GM11168 (cell line): ENCODE measurements around the gene SAMD9L.

Experiments used
- in situ Hi-C: fragments of 300-500 bp; cut with MboI; formaldehyde crosslinking; loops from one replicate; pipeline ENCODE4 v1.12.0; 2022; ENCODE audit warnings: low sequenced_read_pairs; ENCODE audit not compliant: unreplicated experiment

SAMD9L gene

DNA sequence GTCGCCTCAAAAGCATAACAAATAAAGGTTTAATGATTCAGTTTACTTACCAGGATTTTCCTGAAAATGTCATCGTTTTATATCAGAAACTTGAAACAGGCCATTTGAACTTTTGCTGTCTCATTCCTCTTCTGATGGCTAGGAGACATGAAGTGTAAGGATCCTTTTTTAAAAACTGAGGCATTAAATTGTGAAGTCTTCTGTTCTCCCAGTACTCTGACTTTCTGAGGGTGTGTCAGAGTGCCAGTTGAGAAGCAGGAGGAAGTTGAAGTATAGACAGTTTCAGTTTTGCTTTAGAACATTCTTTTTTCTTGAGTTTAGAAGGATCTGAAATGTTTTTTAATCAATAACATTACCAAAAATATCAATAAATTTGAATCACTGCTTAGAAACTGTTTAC is at the start of gene SAMD9L:
TSS of gene SAMD9L (minus strand) at position 242 of the 400 bp plus-strand sequence. CDS start 12,414 bp downstream, outside the sequence.
- in situ Hi-C loops, result no loop called here

GRCh38 chr7:93196336-93196735 is 48.2 kb upstream of the SAMD9L start:
- in situ Hi-C loops, result loop anchor here (10.0 kb wide), 1 partner anchor 1132 kb away; no protein-coding TSS in a partner anchor

- in situ Hi-C loops, result loop anchor here (10.0 kb wide), 1 partner anchor 1130 kb away; no protein-coding TSS in a partner anchor
Observed at GRCh38 chr7:93194386-93194785, 46.2 kb upstream of the SAMD9L start.

GRCh38 chr7:93188870-93189634 is 40.9 kb upstream of the SAMD9L start:
- in situ Hi-C loops, result no loop called here

DNA sequence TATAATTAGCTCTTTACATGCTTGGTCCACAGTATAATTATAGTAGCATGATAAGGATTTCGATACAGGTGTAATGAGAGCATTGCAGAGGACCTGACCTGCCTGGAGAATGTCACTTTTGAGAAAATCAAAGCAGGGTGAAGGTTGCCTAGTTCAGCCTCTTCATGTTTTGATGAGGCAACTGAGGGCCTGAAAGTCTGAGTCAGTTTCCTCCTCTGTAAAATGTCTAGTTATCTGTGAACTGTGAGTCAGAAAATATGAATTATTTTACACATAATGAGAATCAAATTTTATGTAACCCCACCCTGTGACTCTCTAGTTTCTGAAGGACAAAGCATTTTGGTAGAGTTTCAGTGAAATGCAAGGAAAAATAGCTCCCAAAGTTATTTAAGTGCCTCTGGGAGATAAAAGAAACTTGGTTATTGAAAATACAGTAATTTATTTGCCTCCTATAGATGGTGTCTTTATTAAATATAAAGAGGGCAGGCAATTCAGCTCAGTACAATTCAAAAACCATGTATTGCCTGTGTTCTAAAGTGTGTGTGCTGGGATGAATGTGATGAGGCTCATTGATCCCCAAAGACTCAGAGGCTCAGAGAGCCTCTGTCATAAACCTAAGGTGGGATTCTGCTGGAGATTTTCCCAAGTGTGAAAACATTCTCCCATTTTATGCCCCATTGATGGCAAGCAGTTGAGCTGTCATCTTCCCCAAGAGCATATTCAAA is 37.3 kb upstream of the SAMD9L start:
- in situ Hi-C loops, result no loop called here

GRCh38 chr7:93179173-93179572 is 31.0 kb upstream of the SAMD9L start:
- in situ Hi-C loops, result no loop called here

GRCh38 chr7:93178213-93178612 is 30.0 kb upstream of the SAMD9L start:
- in situ Hi-C loops, result no loop called here

DNA sequence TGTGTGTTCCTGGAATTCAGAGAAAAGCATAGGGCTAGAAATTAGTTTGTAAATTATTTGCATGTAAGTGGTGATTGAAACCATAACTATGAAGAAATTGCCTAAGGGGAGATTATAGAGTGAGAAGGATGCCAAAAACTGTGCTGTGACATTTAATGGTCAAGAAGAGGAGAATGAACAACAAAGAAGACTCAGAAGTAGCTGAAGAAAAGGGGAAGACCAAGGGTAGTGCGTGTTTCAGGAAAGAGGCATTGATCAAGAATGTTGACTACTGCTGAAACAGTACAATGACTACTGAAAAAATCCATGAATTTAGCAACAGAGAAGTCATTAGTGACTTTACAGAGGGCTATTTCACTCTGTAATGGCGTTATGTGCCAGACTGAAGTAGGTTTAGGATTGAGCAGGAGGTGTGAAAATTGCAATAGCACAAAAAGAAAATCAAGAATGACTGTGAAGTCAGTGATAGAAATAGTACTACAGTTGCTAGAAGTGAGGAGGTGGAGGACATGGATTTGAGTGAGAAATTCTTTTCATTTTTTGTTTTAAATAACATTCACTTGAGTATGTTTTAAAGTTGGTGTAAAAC is 28.9 kb upstream of the SAMD9L start:
- in situ Hi-C loops, result no loop called here

DNA sequence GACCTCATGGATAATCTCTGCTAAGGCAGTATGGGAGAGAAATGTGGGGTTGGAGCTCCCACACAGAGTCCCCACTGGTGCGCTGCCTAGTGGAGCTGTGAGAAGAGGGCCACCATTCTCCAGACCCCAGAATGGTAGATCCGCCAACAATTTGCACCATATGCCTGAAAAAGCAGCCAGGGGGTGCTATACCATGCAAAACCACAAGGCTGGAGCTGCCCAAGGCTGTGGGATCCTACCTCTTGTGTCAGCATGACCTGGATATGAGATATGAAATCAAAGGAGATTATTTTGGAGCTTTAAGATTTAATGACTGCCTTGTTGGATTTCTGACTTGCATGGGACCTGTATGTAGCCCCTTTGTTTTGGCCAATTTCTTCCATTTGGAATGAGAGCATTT is 27.0 kb upstream of the SAMD9L start:
- in situ Hi-C loops, result no loop called here

DNA sequence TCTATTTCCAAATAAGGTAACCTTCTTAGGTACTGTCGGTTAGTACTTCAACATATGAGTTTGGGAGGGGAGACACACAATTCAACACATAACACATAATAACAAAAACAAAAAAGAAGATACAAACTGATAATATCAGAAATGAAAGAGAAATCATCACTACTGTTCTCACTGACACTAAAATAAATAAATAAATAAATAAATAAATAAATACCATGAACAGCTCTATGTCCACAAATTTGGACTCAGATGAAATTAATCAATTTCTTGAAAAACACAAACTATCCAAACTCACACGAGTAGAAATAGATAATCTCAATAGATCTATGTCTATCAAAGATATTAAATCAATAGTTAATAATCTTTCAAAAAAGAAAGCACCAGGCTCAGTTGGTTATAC is 24.5 kb upstream of the SAMD9L start:
- in situ Hi-C loops, result no loop called here

DNA sequence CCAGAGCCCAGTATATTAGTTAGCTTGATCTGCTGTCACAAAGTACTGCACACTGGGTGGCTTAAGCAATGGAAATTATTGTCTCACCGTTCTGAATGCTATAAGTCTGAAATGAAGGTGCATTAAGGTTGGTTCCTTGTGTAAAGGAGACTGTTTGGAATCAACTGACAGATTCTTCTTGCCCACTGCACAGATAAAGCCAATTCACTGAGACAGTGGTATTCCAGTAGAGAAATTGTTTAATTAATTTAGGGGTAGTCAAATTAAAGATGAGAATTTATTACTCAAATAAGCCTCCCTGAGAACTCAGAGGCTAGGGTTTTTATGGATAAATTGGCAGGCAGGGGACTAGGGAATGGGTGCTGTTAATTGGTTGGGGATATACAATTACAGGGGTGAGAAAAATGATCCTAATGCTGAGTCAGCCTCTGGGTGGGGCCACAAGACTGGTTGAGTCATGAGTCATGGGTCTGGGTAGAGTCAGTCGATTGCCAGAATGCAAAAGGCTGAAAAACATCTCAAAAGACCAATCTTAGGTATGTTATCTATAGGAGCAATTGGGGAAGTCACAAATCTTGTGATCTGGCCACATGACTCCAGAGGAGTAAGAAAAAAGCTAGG is 23.5 kb upstream of the SAMD9L start:
- in situ Hi-C loops, result no loop called here

DNA sequence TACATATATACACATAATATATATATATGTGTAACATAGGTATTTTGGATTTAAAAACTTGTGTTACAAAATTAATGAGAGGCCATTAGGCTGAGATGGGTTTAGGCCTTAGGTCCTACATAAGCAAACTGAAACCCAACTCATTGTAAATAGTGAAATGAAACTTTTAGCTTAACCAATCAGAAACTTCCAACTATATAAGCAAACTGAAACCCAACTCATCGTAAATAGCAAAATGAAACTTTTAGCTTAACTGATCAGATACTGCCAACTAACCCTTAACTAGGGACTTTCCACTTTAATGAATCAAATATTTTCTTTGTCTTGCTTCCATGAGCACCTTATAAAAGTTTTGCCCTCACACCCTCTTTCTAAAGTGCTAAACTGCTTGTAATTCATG is 17.3 kb upstream of the SAMD9L start:
- in situ Hi-C loops, result no loop called here

DNA sequence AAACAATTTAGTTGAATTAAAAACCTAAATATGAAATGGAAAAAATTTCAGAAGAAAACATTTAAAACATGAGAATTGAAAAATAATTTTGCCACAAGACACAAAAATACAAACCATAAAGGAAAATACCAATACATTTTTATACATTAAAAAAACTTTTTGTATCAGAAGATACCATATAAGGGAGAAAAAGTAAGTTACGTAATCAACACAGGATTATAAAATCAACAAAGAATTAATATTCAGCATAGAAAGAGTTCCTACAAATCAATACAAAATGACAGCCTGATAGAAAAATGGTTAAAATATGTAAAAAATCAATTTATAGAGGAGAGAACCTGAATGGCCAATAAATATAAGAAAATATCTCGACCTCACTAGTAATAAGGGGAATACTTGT is 16.6 kb upstream of the SAMD9L start:
- in situ Hi-C loops, result no loop called here

- in situ Hi-C loops, result no loop called here
Observed at GRCh38 chr7:93161181-93161762, 13.1 kb upstream of the SAMD9L start.

DNA sequence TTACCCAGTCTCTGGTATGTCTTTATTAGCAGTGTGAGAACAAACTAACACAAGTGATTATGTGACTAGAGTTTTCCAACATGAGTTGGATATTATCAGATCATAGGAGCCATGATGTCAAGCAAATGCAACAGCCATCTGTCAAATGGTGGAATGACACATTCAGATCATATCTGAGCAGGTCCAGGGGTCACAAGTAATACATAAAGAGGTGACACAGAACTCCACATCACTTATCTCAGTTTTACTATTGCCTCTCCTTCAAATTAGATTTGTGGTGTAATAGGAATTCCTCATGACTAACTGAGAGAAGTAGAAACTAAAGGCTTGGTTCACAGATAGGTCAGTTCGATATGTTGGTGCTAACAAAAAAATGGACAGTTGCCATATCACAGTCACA is 12.2 kb upstream of the SAMD9L start:
- in situ Hi-C loops, result no loop called here

DNA sequence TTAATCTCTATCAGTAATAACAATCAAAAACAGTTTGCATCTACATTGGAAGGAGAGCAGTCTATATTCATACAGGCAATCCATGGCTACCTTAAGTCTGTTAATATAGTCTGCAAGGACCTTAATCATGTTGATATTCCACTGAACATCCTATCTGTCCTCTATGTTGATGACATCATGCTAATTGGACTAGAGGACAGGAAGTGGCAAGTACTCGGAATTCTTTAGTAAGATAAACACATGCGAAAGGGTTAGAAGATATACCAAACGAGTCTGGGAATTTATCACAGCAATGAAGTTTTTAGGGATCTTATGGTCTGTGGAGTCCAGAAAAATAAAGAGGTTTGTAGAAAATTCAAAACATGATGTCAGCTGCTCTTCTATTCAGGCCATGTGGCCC is 11.3 kb upstream of the SAMD9L start:
- in situ Hi-C loops, result no loop called here

- in situ Hi-C loops, result no loop called here
Observed at GRCh38 chr7:93156884-93157283, 8.7 kb upstream of the SAMD9L start.

DNA sequence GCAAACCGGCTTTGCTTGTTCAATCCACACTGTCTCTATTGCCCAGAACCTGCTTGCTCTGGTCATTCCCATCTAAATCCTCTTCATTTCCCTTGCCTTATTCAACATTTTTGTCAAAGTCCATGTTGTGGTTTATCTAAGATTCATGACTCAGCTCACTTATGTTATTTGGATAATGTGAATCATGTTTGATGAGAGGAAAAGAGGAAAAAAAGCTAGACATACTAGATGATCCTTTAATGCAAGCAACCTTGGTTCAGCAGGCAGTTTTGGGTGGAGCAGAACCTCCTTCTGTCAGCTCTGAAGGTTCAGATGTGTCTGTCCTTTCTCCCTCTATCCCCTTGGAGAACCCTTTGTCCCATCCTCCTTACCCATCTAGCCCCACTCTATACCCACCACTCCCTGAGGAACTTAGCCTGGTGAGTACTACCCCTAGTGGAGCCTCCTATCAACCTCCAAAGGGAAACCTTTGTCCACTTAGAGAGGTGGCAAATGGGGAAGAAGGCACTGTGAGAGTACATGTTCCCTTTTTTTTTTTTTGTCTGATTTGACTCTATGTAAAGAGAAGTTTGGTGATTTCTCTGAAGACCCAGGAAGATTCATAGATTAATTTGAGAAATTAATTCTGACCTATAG is 2.1 kb upstream of the SAMD9L start:
- in situ Hi-C loops, result no loop called here

DNA sequence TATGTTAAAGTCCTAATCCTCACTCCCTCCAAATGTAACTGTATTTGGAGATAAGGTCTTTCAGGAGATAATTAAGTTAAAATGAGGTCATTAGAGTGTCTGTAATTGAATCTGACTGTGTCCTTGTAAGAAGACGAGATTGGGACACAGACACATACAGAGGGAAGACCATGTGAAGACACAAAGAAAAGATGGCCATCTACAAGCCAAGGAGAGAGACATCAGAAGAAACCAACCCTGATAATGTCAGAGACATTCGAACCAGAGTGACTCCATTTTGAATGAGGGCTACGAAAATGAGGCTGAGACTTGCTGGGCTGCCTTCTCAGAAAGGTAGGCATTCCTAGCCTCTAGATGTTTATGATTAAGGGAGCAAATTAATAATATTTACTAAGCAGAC is 542 bp upstream of the SAMD9L start:
- in situ Hi-C loops, result no loop called here

DNA sequence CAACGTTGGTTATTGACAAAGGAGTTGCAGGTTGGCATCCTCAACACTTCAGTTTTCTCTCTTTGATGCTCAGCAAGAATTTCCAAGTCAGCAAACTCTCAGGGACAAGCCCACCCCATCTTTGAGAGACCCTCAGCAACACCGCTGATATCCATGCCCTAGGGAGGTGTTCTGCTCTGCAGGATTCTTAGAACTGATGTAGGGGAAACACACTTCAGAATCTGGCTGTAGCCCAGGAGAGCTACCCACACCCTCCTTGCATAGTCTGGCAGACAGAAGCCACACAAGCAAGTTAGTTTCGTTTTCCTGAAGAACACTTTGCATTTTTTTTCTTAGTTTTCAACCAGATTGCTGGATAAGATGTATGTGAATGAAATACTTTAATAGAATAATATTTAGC is 822 bp downstream of the SAMD9L start:
- in situ Hi-C loops, result no loop called here
